HCT116 (cell line): Measurements from ENCODE around the gene EVX2. TPM values are rescaled to one million over a fixed set of nuclear protein-coding genes. Genes with fewer than 3 reads are reported as not detected.
A peak's percentile ranks its signal among the peaks of the same experiment; 100 is the strongest.

Experiments
- ATAC-seq: fragments of 200-7000 bp; cut with Tn5 transposase; 2 replicates; pipeline ENCODE4 v1.9.1; 2020; ENCODE audit warnings: mild to moderate bottlenecking, moderate library complexity
- BruUV-seq: library from RNA; stranded (reverse); fragments of 400-500 nt; replicated peaks from 2 replicates; lab custom pipeline; 2021; lab: Mats Ljungman, UMichigan
- CTCF ChIA-PET: fragments of 300-600 bp; sonication (Branson Sonifier 250); formaldehyde crosslinking; loops from one replicate; lab custom pipeline; 2021; ENCODE audit warnings: antibody characterized with exemption; lab: Charles Lee
- POLR2A ChIA-PET: fragments of 300-600, 350-600 bp; sonication (Branson Sonifier 250); formaldehyde crosslinking; loops from one replicate; lab custom pipeline; 2021; ENCODE audit warnings: antibody characterized with exemption; lab: Charles Lee
- RAD21 ChIA-PET, 2 experiments: fragments of 300-600 bp; sonication (Branson Sonifier 250); formaldehyde crosslinking; loops; one replicate each; lab custom pipeline; 2023; ENCODE audit warnings: low total read pairs in 2 of 2; ENCODE audit not compliant: uncharacterized antibody in 2 of 2, unreplicated experiment in 2 of 2, low non-redundant PET in 1 of 2; lab: Charles Lee
- DNase-seq: peaks from one replicate; pipeline ENCODE4 v3.0.0-alpha.2; 2010; ENCODE audit warnings: low read depth, low spot score
- H2AFZ ChIP-seq: fragments of 200-600 bp; shearing (Covaris generic), sonication (generic); 2 replicates; pipeline ENCODE4 v1.6.1; 2017; ENCODE audit warnings: low read depth, mixed run types, mixed read lengths, antibody characterized with exemption, low read length; ENCODE audit not compliant: poor library complexity, severe bottlenecking
- H3K27ac ChIP-seq: 2 replicates; pipeline ENCODE4 v1.5.1; 2012; ENCODE audit warnings: low read depth, low read length
- H3K27me3 ChIP-seq: fragments of 200-600 bp; sonication (generic); 2 replicates; pipeline ENCODE4 v1.6.1; 2016; ENCODE audit warnings: mixed run types, low read length, mixed read lengths; ENCODE audit not compliant: insufficient read depth
- H3K36me3 ChIP-seq, 2 experiments: fragments of 200-500 bp in 1 of 2; fragments of 200-600 bp in 1 of 2; sonication (Bioruptor generic) in 1 of 2; sonication (generic) in 1 of 2; 2 replicates each; pipeline versions ENCODE4 v1.5.1 to v1.6.1; 2014 to 2016; ENCODE audit warnings: low read length in 2 of 2, inconsistent platforms in 1 of 2, mixed read lengths in 1 of 2, mixed run types in 1 of 2; ENCODE audit not compliant: insufficient read depth in 2 of 2, control insufficient read depth in 1 of 2
- H3K4me1 ChIP-seq, 2 experiments: fragments of 200-600 bp in 1 of 2; sonication (generic) in 1 of 2; 2 replicates each; pipeline versions ENCODE4 v1.5.1 to v1.6.1; 2012 to 2017; ENCODE audit warnings: low read length in 2 of 2, inconsistent platforms in 1 of 2, mild to moderate bottlenecking in 1 of 2, mixed read lengths in 1 of 2, mixed run types in 1 of 2, moderate library complexity in 1 of 2; ENCODE audit not compliant: insufficient read depth in 2 of 2, control insufficient read depth in 1 of 2
- H3K4me2 ChIP-seq: fragments of 200-600 bp; sonication (generic); 2 replicates; pipeline ENCODE4 v1.6.1; 2017; ENCODE audit warnings: mixed run types, low read length, mixed read lengths
- H3K4me3 ChIP-seq, 2 experiments: fragments of 200-600 bp in 1 of 2; sonication (generic) in 1 of 2; replicated peaks in 1 of 2; 2 replicates each; pipeline ENCODE4 v1.5.1; 2011 to 2016; ENCODE audit warnings: low read length in 2 of 2, control low read depth in 1 of 2, low read depth in 1 of 2, mild to moderate bottlenecking in 1 of 2, mixed read lengths in 1 of 2, mixed run types in 1 of 2
- H3K79me2 ChIP-seq: fragments of 200-600 bp; sonication (generic); 2 replicates; pipeline ENCODE4 v1.6.1; 2017; ENCODE audit warnings: mild to moderate bottlenecking, mixed run types, low read length, moderate library complexity, mixed read lengths; ENCODE audit not compliant: insufficient read depth
- H3K9ac ChIP-seq: fragments of 200-600 bp; sonication (generic); 2 replicates; pipeline ENCODE4 v1.6.1; 2016; ENCODE audit warnings: low read length, mixed read lengths
- H3K9me2 ChIP-seq: fragments of 200-600 bp; sonication (generic), shearing (Covaris generic); 2 replicates; pipeline ENCODE4 v1.6.1; 2017; ENCODE audit warnings: mixed run types, mild to moderate bottlenecking, moderate library complexity; ENCODE audit not compliant: insufficient read depth
- H3K9me3 ChIP-seq, 2 experiments: fragments of 200-500 bp in 1 of 2; fragments of 200-600 bp in 1 of 2; sonication (Bioruptor generic) in 1 of 2; sonication (generic) in 1 of 2; 2 replicates each; pipeline ENCODE4 v1.6.1; 2014 to 2017; ENCODE audit warnings: low read length in 2 of 2, mixed read lengths in 2 of 2, inconsistent platforms in 1 of 2, low read depth in 1 of 2, mild to moderate bottlenecking in 1 of 2, mixed run types in 1 of 2, moderate library complexity in 1 of 2; ENCODE audit not compliant: control insufficient read depth in 1 of 2, insufficient read depth in 1 of 2
- H4K20me1 ChIP-seq: fragments of 200-600 bp; sonication (generic), shearing (Covaris generic); 2 replicates; pipeline ENCODE4 v1.6.1; 2017; ENCODE audit warnings: mixed run types, mild to moderate bottlenecking, moderate library complexity; ENCODE audit not compliant: insufficient read depth
- ATF3 ChIP-seq: IDR thresholded peaks from 2 replicates; pipeline ENCODE4 v1.6.1; 2012
- CEBPB ChIP-seq: IDR thresholded peaks from 2 replicates; pipeline ENCODE4 v1.6.1; 2012; ENCODE audit warnings: low read depth
- CTCF ChIP-seq, 3 experiments: fragments of 200-600 bp in 1 of 3; sonication (generic) in 1 of 3; IDR thresholded peaks in 2 of 3; conservative IDR thresholded peaks in 1 of 3; 2 replicates each; pipeline ENCODE4 v1.5.1; 2012 to 2017; ENCODE audit warnings: low read depth in 2 of 3, low read length in 2 of 3, antibody characterized with exemption in 1 of 3, borderline replicate concordance in 1 of 3, control low read depth in 1 of 3, mild to moderate bottlenecking in 1 of 3, mixed read lengths in 1 of 3, mixed run types in 1 of 3, moderate library complexity in 1 of 3; ENCODE audit not compliant: insufficient read depth in 1 of 3
- EZH2 ChIP-seq: fragments of 200-600 bp; sonication (generic); IDR thresholded peaks from 2 replicates; pipeline ENCODE4 v1.6.1; 2017; ENCODE audit warnings: antibody characterized with exemption, mixed run types
- POLR2A ChIP-seq: IDR thresholded peaks from 2 replicates; pipeline ENCODE4 v1.7.0; 2011; ENCODE audit warnings: borderline replicate concordance; ENCODE audit not compliant: insufficient read depth, insufficient read length; ENCODE audit errors: extremely low read depth
- POLR2AphosphoS5 ChIP-seq: IDR thresholded peaks from 2 replicates; pipeline ENCODE4 v1.6.1; 2011; ENCODE audit warnings: mild to moderate bottlenecking, low read depth, low read length, moderate library complexity
- RAD21 ChIP-seq: IDR thresholded peaks from 2 replicates; pipeline ENCODE4 v1.6.1; 2012; ENCODE audit warnings: low read depth, mild to moderate bottlenecking
- SRF ChIP-seq: IDR thresholded peaks from 2 replicates; pipeline ENCODE4 v1.6.1; 2012; ENCODE audit warnings: low read depth
- TCF7L2 ChIP-seq: IDR thresholded peaks from 2 replicates; pipeline ENCODE4 v1.7.0; 2011; ENCODE audit warnings: borderline replicate concordance, inconsistent platforms; ENCODE audit not compliant: insufficient read depth, insufficient read length; ENCODE audit errors: extremely low read depth
- ZFX ChIP-seq: fragments of 450-650 bp; IDR thresholded peaks from 2 replicates; pipeline ENCODE4 v1.6.1; 2017
- intact Hi-C: fragments of 100-400 bp; cut with micrococcal nuclease; formaldehyde crosslinking; loops from 2 replicates; pipeline ENCODE4 v1.10.0; 2022
- total RNA-seq: library from RNA; stranded (reverse); gene quantifications from one replicate; pipeline ENCODE4 v1.2.1, GENCODE V29; 2021; ENCODE audit not compliant: unreplicated experiment

EVX2 gene
- total RNA-seq, 1 experiment from 2014 or later = not detected

GRCh38 chr2:176088048-176088936, 4.5 kb upstream of the EVX2 start:
- peak; percentile 90 for ATAC-seq
- H4K20me1 ChIP-seq = no peaks in the 10 kb centered on the region
- no peaks in the 10 kb centered on the region for H3K79me2 ChIP-seq
- H3K27me3 ChIP-seq = no peaks in the 10 kb centered on the region
- peak overlapping the region; percentile 40 for H3K4me2 ChIP-seq
- POLR2A ChIA-PET = no interaction called here
- TF ChIP-seq SRF (no peak), RAD21 (peak; percentile 64), ZFX (no peak), POLR2AphosphoS5 (no peak), CTCF (IDR thresholded peaks at IDR 0.05 in 2 of 3, conservative IDR thresholded peaks at IDR 0.05 in 1 of 3; ENCODE audit: borderline replicate concordance in 1 of 3, insufficient read depth in 1 of 3, low read depth in 2 of 3, low read length in 2 of 3) (peak; percentile 44 to 67 (median 65); a peak in 5 of 6 replicates), POLR2A (no peak), CEBPB (no peak), EZH2 (no peak), ATF3 (no peak), TCF7L2 (no peak)
- no peaks in the 10 kb centered on the region for H3K36me3 ChIP-seq
- H3K9me3 ChIP-seq = no peaks in the 10 kb centered on the region
- intact Hi-C loops = loop anchor here (2.0 to 5.0 kb wide), 2 partner anchors 721 to 1051 kb away; no protein-coding TSS in a partner anchor
- no peaks in the 10 kb centered on the region for H3K9me2 ChIP-seq
- DNase-seq = peak; percentile 22
- H3K4me3 ChIP-seq = no peak overlapping the region
- H3K27ac ChIP-seq = no peak overlapping the region
- peak overlapping the region; percentile 52 for H2AFZ ChIP-seq
- H3K9ac ChIP-seq = no peak overlapping the region
- BruUV-seq = no TSS peak
- H3K4me1 ChIP-seq = no peaks in the 10 kb centered on the region
- CTCF ChIA-PET = interaction anchor here (0.9 to 1.2 kb wide), 4 partner anchors 398 to 1391 kb away, joined by 3 to 7 read pairs (median 3); no protein-coding TSS in a partner anchor
- RAD21 ChIA-PET = no interaction called here
